GM12872 (cell line): ENCODE data around the gene GGT6.

Experiments used
- CTCF ChIP-seq: IDR thresholded peaks from 3 replicates; pipeline ENCODE4 v1.5.1; 2011; ENCODE audit warnings: low read depth, mild to moderate bottlenecking, low read length, moderate library complexity; ENCODE audit not compliant: insufficient read depth

GGT6 gene

GRCh38 chr17:4583782-4584100 lies 23.4 kb upstream of the GGT6 start:
- no peak; the same call in 2 of the 3 replicates for TF ChIP-seq CTCF

DNA sequence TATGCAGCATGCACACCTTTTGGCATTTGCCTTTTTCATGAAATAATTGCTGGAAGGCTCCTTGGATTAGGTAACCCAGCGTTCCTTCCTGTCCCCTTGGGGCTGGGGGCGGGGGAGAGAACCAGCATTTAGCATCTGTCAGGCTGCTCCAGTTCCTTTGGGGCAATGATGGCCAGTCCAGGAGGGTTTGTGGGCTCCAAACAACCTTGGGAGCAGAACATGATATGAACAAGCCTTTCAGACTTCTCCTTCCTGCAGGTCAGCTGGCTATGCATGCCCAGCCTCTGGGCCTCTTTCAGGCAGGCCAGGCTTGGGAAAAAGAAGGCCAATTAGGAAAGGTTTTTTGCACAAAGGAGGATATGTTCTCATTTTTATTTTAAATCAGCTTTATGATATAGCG lies 22.8 kb upstream of the GGT6 start:
- TF ChIP-seq CTCF: no peak

DNA sequence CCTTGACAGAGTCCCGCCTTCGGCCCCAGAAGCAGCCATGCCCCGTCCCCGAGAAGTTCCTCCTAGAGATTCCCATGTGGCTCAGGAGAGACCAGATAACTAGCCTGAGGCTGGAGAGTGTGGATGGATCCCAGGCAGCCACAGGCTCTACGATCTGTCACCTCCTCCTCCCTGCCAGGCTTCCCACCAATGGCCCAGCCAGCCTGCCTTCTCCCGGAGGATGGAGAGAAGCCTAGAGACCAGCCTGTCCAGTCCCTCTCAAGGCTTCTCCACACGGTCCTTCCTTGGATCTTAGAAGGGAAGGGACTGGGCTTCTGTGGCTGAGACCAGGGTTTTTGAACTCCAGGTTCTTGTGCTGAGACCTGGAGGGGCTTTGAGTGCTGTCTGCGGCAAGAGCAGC lies 22.3 kb upstream of the GGT6 start:
- no peak for TF ChIP-seq CTCF

DNA sequence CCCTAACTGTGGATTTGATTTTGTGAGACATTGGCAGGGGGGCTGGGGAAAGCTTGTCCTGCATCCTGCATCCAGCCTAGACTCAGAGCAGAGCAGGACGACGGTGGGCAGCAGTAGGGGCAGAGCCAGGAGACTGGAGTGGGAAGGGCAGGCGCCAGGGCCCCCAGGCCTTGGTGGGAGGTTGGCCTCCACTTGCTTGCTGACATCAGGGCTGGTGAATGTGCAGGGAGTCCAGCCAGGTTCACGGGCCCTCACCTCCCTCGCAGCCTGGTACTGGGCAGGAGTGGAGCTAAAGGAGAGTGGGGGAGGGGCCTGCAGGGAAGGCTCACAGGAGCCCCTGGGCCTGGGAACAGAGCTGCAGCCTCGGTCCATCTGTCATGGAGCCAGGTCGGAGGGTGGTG lies 21.7 kb upstream of the GGT6 start:
- no peak for TF ChIP-seq CTCF

DNA sequence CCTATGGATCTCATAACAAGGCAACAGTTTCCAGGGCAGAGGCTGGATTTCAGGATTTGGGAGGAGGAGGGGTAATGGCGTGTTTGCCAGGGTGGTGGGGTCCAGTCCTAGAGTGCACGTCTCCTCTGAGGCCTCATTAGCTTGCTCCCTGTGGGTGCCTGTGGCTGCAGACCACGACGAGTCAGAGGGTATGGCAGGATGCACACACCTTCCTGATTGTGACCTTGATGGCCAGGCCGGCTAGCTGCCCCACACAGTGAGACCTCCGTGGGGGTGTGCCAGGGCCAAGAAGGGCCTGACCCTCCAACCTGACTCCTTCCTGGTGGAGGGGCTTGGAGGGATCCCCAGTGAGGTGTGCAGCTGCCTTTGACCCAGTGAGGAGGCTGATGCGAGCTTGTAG lies 19.9 kb upstream of the GGT6 start:
- no peak for TF ChIP-seq CTCF

DNA sequence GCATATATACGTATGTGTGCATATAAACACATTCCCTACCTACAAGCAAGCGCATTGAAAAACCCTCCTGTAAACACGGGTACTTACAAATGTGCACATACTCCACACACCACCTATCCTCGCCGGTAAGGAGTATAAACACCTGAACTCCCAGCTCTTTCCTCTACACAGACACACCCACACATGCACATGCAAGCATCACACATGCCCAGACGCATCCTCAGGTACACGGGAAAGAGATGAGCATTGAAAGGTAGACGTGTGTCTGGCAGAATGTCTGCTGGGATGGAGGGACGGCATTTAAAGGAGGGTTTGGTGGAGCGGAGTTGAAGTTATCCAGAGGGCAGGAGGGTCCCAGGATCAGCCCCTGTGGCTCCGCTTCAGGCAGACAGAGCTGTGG lies 19.3 kb upstream of the GGT6 start:
- no peak for TF ChIP-seq CTCF

DNA sequence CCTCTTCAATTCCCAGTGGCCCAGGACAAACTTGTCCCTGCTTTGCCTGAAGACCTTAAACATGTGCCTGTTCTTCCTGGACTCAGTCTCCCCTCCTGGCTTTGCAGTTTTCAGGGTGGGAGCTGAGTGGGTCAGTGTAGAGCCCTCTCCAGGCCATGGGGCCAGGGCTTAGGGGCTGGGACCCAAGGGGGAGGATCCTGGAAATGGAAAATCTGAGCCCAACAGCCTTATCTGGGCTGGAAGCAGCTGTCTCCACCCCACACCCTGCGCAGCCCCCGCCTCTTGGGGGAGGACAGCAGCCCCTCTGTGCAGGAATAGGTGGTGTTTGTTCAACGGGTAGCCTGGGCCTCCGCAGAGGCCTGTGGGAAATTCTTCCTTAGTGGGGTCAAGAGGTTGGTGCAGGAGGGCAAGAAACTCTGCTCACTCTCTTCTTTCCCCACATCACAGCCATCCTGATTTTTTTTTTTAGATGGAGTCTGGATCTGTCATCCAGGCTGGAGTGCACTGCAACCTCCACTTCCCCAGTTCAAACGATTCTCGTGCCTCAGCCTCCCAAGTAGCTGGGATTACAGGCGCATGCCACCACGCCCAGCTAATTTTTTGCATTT lies 17.1 kb upstream of the GGT6 start:
- TF ChIP-seq CTCF: no peak
